ENCODE measurements around the gene CEACAM16. TPM values are rescaled to one million over a fixed set of nuclear protein-coding genes. Genes with fewer than 3 reads are reported as not detected.

The CEACAM16 gene
- total RNA-seq, 1 donor from 2014 or later: not detected

DNA sequence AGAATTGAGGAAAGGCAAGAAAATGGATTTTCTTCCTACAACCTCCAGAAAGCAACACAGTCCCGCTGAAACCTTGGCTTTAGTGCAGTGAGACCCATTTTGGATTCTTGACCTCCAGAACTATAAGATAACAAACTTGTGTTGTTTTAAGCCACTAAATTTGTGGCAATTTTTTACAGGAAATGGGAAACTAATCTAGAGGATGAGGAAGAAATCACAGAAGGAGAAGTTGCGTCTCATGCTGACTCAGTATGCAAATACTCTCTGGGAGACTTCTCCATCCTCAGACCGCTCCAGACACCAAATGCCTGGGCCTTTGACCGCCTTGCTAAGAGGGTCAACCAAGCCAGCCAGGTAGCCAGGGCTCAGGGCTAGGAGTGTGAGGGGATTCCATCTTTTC, 13.1 kb upstream of the CEACAM16 start:
- Histone ChIP-seq H3K27me3 (ENCODE audit: control insufficient read depth, insufficient read depth, low read length) (no peaks in the 10 kb centered on the region), H3K36me3 (ENCODE audit: control insufficient read depth, insufficient read depth, low read length) (no peaks in the 10 kb centered on the region), H3K4me3 (ENCODE audit: low read depth, low read length) (no peak overlapping the region)
- DNase-seq (ENCODE audit: low read depth): no peak
- TF ChIP-seq, protein P1, sequence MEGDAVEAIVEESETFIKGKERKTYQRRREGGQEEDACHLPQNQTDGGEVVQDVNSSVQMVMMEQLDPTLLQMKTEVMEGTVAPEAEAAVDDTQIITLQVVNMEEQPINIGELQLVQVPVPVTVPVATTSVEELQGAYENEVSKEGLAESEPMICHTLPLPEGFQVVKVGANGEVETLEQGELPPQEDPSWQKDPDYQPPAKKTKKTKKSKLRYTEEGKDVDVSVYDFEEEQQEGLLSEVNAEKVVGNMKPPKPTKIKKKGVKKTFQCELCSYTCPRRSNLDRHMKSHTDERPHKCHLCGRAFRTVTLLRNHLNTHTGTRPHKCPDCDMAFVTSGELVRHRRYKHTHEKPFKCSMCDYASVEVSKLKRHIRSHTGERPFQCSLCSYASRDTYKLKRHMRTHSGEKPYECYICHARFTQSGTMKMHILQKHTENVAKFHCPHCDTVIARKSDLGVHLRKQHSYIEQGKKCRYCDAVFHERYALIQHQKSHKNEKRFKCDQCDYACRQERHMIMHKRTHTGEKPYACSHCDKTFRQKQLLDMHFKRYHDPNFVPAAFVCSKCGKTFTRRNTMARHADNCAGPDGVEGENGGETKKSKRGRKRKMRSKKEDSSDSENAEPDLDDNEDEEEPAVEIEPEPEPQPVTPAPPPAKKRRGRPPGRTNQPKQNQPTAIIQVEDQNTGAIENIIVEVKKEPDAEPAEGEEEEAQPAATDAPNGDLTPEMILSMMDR (IDR thresholded peaks at IDR 0.05; ENCODE audit: insufficient read depth, low read length, poor library complexity, severe bottlenecking): no peak

DNA sequence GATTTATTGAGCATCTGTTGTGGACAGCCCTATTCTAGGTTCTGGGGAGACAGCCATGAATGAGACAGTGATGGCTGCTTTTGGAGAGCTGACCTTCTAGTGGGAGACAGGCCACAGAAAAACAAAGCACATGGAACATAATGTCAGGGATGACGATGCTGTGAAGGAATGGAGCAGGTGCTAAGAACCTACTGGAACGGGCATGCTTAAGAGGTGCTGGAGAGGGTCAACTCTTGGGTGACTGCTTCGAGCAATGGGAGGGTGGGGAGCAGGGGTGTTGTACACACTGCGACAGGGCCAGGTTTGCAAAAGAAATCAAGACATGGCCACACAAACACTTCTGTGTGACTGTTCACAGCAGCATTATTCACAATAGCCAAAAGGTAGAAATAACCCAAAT, 12.1 kb upstream of the CEACAM16 start:
- Histone ChIP-seq H3K36me3 (ENCODE audit: control insufficient read depth, insufficient read depth, low read length) (no peaks in the 10 kb centered on the region), H3K4me3 (ENCODE audit: low read depth, low read length) (no peak overlapping the region), H3K27me3 (ENCODE audit: control insufficient read depth, insufficient read depth, low read length) (no peaks in the 10 kb centered on the region)
- DNase-seq (ENCODE audit: low read depth): no peak
- TF ChIP-seq, protein P1 (IDR thresholded peaks at IDR 0.05; ENCODE audit: insufficient read depth, low read length, poor library complexity, severe bottlenecking): no peak

DNA sequence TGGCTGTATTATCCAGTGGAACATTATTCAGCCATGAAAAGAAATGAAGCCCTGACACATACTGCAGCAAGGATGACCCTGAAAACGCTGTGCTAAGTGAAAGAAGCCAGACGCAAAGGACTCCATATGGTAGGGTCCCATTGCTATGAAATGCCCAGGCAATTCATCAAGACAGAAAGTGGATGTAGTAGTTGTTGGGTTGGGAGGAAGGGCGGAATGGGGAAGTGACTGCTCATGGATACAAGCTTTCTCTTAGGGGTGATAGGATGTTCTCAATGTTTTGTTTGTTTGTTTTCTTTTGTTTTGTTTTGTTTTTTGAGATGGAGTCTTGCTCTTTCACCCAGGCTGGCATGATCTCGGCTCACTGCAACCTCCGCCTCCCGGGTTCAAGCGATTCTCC, 11.1 kb upstream of the CEACAM16 start:
- no peak for DNase-seq (ENCODE audit: low read depth)
- H3K36me3 ChIP-seq (ENCODE audit: control insufficient read depth, insufficient read depth, low read length): no peaks in the 10 kb centered on the region
- H3K4me3 ChIP-seq (ENCODE audit: low read depth, low read length): no peak overlapping the region
- TF ChIP-seq, protein P1 (IDR thresholded peaks at IDR 0.05; ENCODE audit: insufficient read depth, low read length, poor library complexity, severe bottlenecking): no peak
- no peaks in the 10 kb centered on the region for H3K27me3 ChIP-seq (ENCODE audit: control insufficient read depth, insufficient read depth, low read length)

- H3K27me3 ChIP-seq (ENCODE audit: control insufficient read depth, insufficient read depth, low read length): no peaks in the 10 kb centered on the region
- peak; percentile 25 for DNase-seq (ENCODE audit: low read depth)
- no peaks in the 10 kb centered on the region for H3K36me3 ChIP-seq (ENCODE audit: control insufficient read depth, insufficient read depth, low read length)
- TF ChIP-seq, protein P1 (IDR thresholded peaks at IDR 0.05; ENCODE audit: insufficient read depth, low read length, poor library complexity, severe bottlenecking): peak; percentile 97
- no peak overlapping the region for H3K4me3 ChIP-seq (ENCODE audit: low read depth, low read length)
Observed at GRCh38 chr19:44689290-44690130, 9.4 kb upstream of the CEACAM16 start.

DNA sequence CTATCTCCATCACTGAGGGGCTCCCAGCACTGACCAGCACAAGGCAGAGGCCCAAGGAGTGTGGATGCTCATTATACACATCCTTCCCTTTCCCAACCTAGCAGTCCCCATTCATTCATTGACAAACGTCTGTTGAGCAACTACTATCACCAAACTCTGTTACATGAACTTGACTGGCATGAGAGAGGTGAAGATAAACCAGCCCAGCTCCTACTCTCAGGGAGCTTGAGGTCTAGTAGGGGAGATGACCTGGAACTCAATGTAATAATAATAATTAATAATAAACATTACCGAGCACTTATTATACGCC, 8.9 kb upstream of the CEACAM16 start:
- TF ChIP-seq, protein P1 (IDR thresholded peaks at IDR 0.05; ENCODE audit: insufficient read depth, low read length, poor library complexity, severe bottlenecking): no peak
- no peaks in the 10 kb centered on the region for H3K27me3 ChIP-seq (ENCODE audit: control insufficient read depth, insufficient read depth, low read length)
- no peaks in the 10 kb centered on the region for H3K36me3 ChIP-seq (ENCODE audit: control insufficient read depth, insufficient read depth, low read length)
- no peak overlapping the region for H3K4me3 ChIP-seq (ENCODE audit: low read depth, low read length)
- no peak for DNase-seq (ENCODE audit: low read depth)

DNA sequence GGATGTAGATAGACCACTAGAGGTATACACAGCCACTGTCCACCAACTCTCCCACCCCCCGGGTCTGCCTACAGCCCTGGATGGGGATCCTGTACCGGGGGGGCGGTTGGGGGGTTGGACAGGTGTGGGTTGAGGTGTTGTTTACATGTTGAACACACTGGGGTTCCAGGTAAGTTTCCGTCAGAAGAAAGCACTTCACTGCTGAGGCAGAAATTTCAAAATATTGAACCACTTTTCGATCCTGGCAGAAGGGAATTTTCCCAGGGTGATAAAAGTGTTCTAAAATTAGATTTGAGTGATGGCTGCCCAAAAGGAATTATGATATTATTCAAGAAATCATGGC, 6.6 kb upstream of the CEACAM16 start:
- H3K4me3 ChIP-seq (ENCODE audit: low read depth, low read length): no peak overlapping the region
- no peaks in the 10 kb centered on the region for H3K36me3 ChIP-seq (ENCODE audit: control insufficient read depth, insufficient read depth, low read length)
- H3K27me3 ChIP-seq (ENCODE audit: control insufficient read depth, insufficient read depth, low read length): no peaks in the 10 kb centered on the region
- TF ChIP-seq, protein P1 (IDR thresholded peaks at IDR 0.05; ENCODE audit: insufficient read depth, low read length, poor library complexity, severe bottlenecking): no peak
- no peak for DNase-seq (ENCODE audit: low read depth)
